HG02938 (cell line): Measurements from ENCODE around the gene LY6G6D.

ENCODE experiments used
- ATAC-seq: cut with Tn5 transposase; IDR thresholded peaks from one replicate; pipeline ENCODE4 v1.9.1; 2021; ENCODE audit warnings: mild to moderate bottlenecking, moderate library complexity; ENCODE audit not compliant: unreplicated experiment

LY6G6D gene

GRCh38 chr6:31715022-31715958, at the start of gene LY6G6D:
TSS of gene LY6G6D (plus strand) at chr6:31715348. CDS start at chr6:31715356, 8 bp downstream.
- no peak for ATAC-seq

GRCh38 chr6:31665501-31666336, 49.4 kb upstream of the LY6G6D start, which contains the start of gene CSNK2B:
TSS of gene CSNK2B (plus strand) at chr6:31666080. CDS start at chr6:31666832, 752 bp downstream.
- peak; percentile 67 for ATAC-seq

GRCh38 chr6:31666337-31666965, 48.7 kb upstream of the LY6G6D start:
- ATAC-seq, result no peak

- no peak for ATAC-seq
These were observed 45.5 kb upstream of the LY6G6D start, which contains the start of gene LY6G5B for GRCh38 chr6:31669676-31670075. TSS of gene LY6G5B (plus strand) at chr6:31669976. CDS start at chr6:31670951, 975 bp downstream.

- ATAC-seq, result no peak
These were observed 38.7 kb upstream of the LY6G6D start for GRCh38 chr6:31676322-31676903.

GRCh38 chr6:31676904-31677303, 38.2 kb upstream of the LY6G6D start:
- no peak for ATAC-seq

- no peak for ATAC-seq
These were observed 37.2 kb upstream of the LY6G6D start for GRCh38 chr6:31677955-31678354.

GRCh38 chr6:31680226-31681134, 34.7 kb upstream of the LY6G6D start, which contains the start of gene LY6G5C:
TSS of gene LY6G5C (minus strand) at chr6:31681067. CDS start at chr6:31680373, 694 bp downstream.
- no peak for ATAC-seq

GRCh38 chr6:31681135-31681671, 33.9 kb upstream of the LY6G6D start:
- ATAC-seq, result no peak

- ATAC-seq, result no peak
These were observed 31.6 kb upstream of the LY6G6D start for GRCh38 chr6:31683591-31683990.

- no peak for ATAC-seq
These were observed 28.7 kb upstream of the LY6G6D start for GRCh38 chr6:31686483-31686882.

GRCh38 chr6:31687321-31687720, 27.8 kb upstream of the LY6G6D start:
- no peak for ATAC-seq

GRCh38 chr6:31687860-31688693, 27.1 kb upstream of the LY6G6D start:
- ATAC-seq, result no peak

- ATAC-seq, result no peak
These were observed 25.7 kb upstream of the LY6G6D start for GRCh38 chr6:31689249-31690110.

- no peak for ATAC-seq
These were observed 24.7 kb upstream of the LY6G6D start for GRCh38 chr6:31690231-31691077.

GRCh38 chr6:31691078-31691463, 24.1 kb upstream of the LY6G6D start:
- no peak for ATAC-seq
